ENCODE results near the gene ADCY2.

The ADCY2 gene

GRCh38 chr5:7644723-7645122 lies 248.8 kb downstream of the ADCY2 start:
- no peaks in the 10 kb centered on the region for H3F3A ChIP-seq (ENCODE audit: control insufficient read depth, insufficient read depth)

GRCh38 chr5:7650755-7651154 lies 254.8 kb downstream of the ADCY2 start:
- no peaks in the 10 kb centered on the region for H4K20me1 ChIP-seq (ENCODE audit: control insufficient read depth, insufficient read depth, low read depth, low read length)
- H3K36me3 ChIP-seq (ENCODE audit: control insufficient read depth, low read length): no peaks in the 10 kb centered on the region
- no peaks in the 10 kb centered on the region for H3K9me2 ChIP-seq (replicated peaks; ENCODE audit: control insufficient read depth, low read length)
- H3K9me3 ChIP-seq (ENCODE audit: control insufficient read depth, insufficient read depth, low read length): no peaks in the 10 kb centered on the region
- no peak overlapping the region for H3K4me2 ChIP-seq (ENCODE audit: low read length)
- no peaks in the 10 kb centered on the region for H3F3A ChIP-seq (ENCODE audit: control insufficient read depth, insufficient read depth)
- no peaks in the 10 kb centered on the region for H3K27me3 ChIP-seq (ENCODE audit: control insufficient read depth, low read length)
- no peaks in the 10 kb centered on the region for H3K4me1 ChIP-seq (ENCODE audit: control insufficient read depth, low read length)
- H3K4me3 ChIP-seq (ENCODE audit: low read length): no peak overlapping the region
- H3K79me2 ChIP-seq (ENCODE audit: control insufficient read depth, low read length): no peaks in the 10 kb centered on the region
- no peak overlapping the region for H3K27ac ChIP-seq (ENCODE audit: low read depth, low read length)
- TF ChIP-seq, protein P1, sequence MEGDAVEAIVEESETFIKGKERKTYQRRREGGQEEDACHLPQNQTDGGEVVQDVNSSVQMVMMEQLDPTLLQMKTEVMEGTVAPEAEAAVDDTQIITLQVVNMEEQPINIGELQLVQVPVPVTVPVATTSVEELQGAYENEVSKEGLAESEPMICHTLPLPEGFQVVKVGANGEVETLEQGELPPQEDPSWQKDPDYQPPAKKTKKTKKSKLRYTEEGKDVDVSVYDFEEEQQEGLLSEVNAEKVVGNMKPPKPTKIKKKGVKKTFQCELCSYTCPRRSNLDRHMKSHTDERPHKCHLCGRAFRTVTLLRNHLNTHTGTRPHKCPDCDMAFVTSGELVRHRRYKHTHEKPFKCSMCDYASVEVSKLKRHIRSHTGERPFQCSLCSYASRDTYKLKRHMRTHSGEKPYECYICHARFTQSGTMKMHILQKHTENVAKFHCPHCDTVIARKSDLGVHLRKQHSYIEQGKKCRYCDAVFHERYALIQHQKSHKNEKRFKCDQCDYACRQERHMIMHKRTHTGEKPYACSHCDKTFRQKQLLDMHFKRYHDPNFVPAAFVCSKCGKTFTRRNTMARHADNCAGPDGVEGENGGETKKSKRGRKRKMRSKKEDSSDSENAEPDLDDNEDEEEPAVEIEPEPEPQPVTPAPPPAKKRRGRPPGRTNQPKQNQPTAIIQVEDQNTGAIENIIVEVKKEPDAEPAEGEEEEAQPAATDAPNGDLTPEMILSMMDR (IDR thresholded peaks at IDR 0.05; ENCODE audit: low read depth, low read length, poor library complexity, severe bottlenecking): no peak
- TF ChIP-seq EZH2phosphoT487 (IDR thresholded peaks at IDR 0.05; ENCODE audit: borderline replicate concordance, low read length): no peak

More at GRCh38 chr5:7644723-7645122, 248.8 kb downstream of the ADCY2 start:
- Histone ChIP-seq H3K9me3 (ENCODE audit: control insufficient read depth, insufficient read depth, low read length) (no peaks in the 10 kb centered on the region), H3K27ac (ENCODE audit: low read depth, low read length) (no peak overlapping the region), H3K4me1 (ENCODE audit: control insufficient read depth, low read length) (no peaks in the 10 kb centered on the region), H4K20me1 (ENCODE audit: control insufficient read depth, insufficient read depth, low read depth, low read length) (no peaks in the 10 kb centered on the region), H3K79me2 (ENCODE audit: control insufficient read depth, low read length) (no peaks in the 10 kb centered on the region), H3K36me3 (ENCODE audit: control insufficient read depth, low read length) (no peaks in the 10 kb centered on the region), H3K4me3 (ENCODE audit: low read length) (no peak overlapping the region), H3K4me2 (ENCODE audit: low read length) (no peak overlapping the region), H3K27me3 (ENCODE audit: control insufficient read depth, low read length) (no peaks in the 10 kb centered on the region), H3K9me2 (replicated peaks; ENCODE audit: control insufficient read depth, low read length) (no peaks in the 10 kb centered on the region; the same call in 1 of the 2 replicates)
- no peak for TF ChIP-seq EZH2phosphoT487 (IDR thresholded peaks at IDR 0.05; ENCODE audit: borderline replicate concordance, low read length)
- TF ChIP-seq, protein P1 (IDR thresholded peaks at IDR 0.05; ENCODE audit: low read depth, low read length, poor library complexity, severe bottlenecking): no peak

- Histone ChIP-seq H3F3A (ENCODE audit: control insufficient read depth, insufficient read depth) (no peaks in the 10 kb centered on the region), H3K79me2 (ENCODE audit: control insufficient read depth, low read length) (no peaks in the 10 kb centered on the region), H3K9me2 (replicated peaks; ENCODE audit: control insufficient read depth, low read length) (no peaks in the 10 kb centered on the region), H3K4me3 (ENCODE audit: low read length) (no peak overlapping the region), H3K27ac (ENCODE audit: low read depth, low read length) (no peak overlapping the region), H4K20me1 (ENCODE audit: control insufficient read depth, insufficient read depth, low read depth, low read length) (no peaks in the 10 kb centered on the region), H3K4me2 (ENCODE audit: low read length) (no peak overlapping the region), H3K4me1 (ENCODE audit: control insufficient read depth, low read length) (no peaks in the 10 kb centered on the region), H3K36me3 (ENCODE audit: control insufficient read depth, low read length) (no peaks in the 10 kb centered on the region), H3K27me3 (ENCODE audit: control insufficient read depth, low read length) (no peaks in the 10 kb centered on the region), H3K9me3 (ENCODE audit: control insufficient read depth, insufficient read depth, low read length) (no peaks in the 10 kb centered on the region)
- TF ChIP-seq, protein P1 (IDR thresholded peaks at IDR 0.05; ENCODE audit: low read depth, low read length, poor library complexity, severe bottlenecking): no peak
- TF ChIP-seq EZH2phosphoT487 (IDR thresholded peaks at IDR 0.05; ENCODE audit: borderline replicate concordance, low read length): no peak
Measured at GRCh38 chr5:7653046-7653445, 257.1 kb downstream of the ADCY2 start.

Measured in DOHH2 (cell line).